ENCODE measurements around the gene PLD2. TPM values are rescaled to one million over a fixed set of nuclear protein-coding genes. Genes with fewer than 3 reads are reported as not detected.

PLD2 gene
- total and polyA plus RNA-seq, 5 donors from 2014 or later, result 1.6 to 36.4 (median 2.0) TPM

DNA sequence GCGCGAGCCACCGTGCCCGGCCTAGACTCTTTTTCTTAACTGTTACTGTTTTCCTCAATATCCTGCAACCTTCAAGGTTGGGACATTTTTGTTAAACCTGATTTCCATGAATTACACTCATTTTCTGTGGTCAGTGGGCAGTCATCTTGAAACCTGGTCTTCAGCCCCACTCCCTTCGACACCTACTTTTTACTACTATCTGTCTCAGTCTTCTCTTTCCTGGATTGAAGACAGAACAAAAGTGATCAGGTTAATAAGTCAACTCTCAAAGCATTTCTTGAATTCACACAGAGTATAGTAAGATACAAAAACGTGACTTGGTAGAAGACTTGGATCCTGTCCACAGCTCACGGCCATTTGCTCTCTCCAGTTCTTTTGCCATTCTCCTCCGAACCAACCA, 32.3 kb downstream of the PLD2 start:
- H3K27ac ChIP-seq (ENCODE audit: insufficient read depth, low read length, poor library complexity, severe bottlenecking), result no peak overlapping the region

DNA sequence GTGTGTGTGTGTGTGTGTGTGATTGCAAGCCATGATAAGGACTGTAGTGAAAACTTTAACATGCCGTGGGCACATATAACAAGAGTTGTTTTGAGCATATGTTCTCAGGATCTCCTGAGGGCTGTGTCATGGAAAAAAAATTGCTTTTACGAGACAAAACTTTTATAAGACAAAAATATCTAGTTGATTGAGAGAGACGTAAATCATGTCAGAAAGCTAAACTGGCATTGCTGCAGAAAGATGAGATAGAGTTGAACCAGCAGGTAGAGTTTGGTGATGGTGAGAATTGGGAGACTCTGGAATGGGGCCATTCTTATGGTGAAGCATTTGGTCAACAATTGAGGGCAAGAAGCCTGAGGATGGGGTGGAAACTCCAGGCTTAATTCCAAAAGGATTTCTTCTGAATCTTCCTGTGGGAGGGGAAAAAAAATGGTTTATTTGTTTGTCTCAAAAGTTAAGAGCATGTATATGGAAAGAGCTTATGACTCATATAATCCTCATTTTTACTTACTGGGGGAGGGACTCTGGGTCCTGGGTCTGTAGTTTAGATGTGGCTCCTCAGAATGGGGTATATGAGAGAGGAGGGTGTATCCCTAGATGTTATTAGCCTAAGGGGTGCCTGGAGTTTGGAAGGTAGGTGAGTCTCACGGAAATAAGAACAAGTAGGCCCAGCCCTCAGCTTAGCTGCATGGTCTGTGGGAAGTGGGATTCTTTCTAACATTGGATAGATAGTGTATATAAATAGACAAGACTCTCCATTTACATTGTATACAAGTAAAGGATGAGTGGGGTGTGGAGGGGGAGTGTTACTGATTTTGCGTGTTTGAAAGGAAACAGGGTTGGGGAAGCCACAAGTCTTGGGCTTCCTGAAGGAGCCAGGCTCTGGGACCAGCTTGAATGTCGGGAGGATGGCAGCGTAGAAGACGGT, 33.3 kb downstream of the PLD2 start:
- H3K27ac ChIP-seq (ENCODE audit: insufficient read depth, low read length, poor library complexity, severe bottlenecking), result peak overlapping the region; percentile 9
- Mint-ChIP-seq H3K36me3 (peaks cover 27% of the 10 kb centered on the region), H3K9me3 (no peaks in the 10 kb centered on the region), H3K4me3 (peak overlapping the region; percentile 36 to 56 (median 46)), H3K27me3 (peaks cover 2% of the 10 kb centered on the region), H3K27ac (peak overlapping the region; percentile 48 to 66 (median 55)), H3K4me1 (peaks cover 34 to 92% (median 70%) of the 10 kb centered on the region in 4 donors)
- ATAC-seq (ENCODE audit: low read depth in 2 of 2) (no peak), DNase-seq (no peak)
- H3K4me3 ChIP-seq (ENCODE audit: low read depth, low read length), result peak overlapping the region; percentile 23
- H3K4me1 ChIP-seq (ENCODE audit: control insufficient read depth, insufficient read depth, low read length, poor library complexity, severe bottlenecking), result peaks cover 44% of the 10 kb centered on the region
- no peaks in the 10 kb centered on the region for H3K27me3 ChIP-seq (ENCODE audit: control insufficient read depth, insufficient read depth, low read length)
- no peaks in the 10 kb centered on the region for H3K9me3 ChIP-seq (ENCODE audit: control insufficient read depth in 2 of 2, low read length in 2 of 2)
- peaks cover 12% of the 10 kb centered on the region for H3K36me3 ChIP-seq (ENCODE audit: control insufficient read depth, insufficient read depth, low read length)

More for the DNA sequence above, 32.3 kb downstream of the PLD2 start:
- ATAC-seq (ENCODE audit: low read depth in 2 of 2) (no peak), DNase-seq (no peak)
- Mint-ChIP-seq H3K27ac (peak overlapping the region in 1 of 3 donors; percentile 78), H3K27me3 (peaks cover 6% of the 10 kb centered on the region), H3K4me1 (peaks cover 42 to 92% (median 71%) of the 10 kb centered on the region in 4 donors), H3K36me3 (peaks cover 17% of the 10 kb centered on the region), H3K4me3 (peak overlapping the region in 2 of 4 donors; percentile 36 to 76), H3K9me3 (no peaks in the 10 kb centered on the region)
- H3K4me1 ChIP-seq (ENCODE audit: control insufficient read depth, insufficient read depth, low read length, poor library complexity, severe bottlenecking), result peaks cover 54% of the 10 kb centered on the region
- peaks cover 9% of the 10 kb centered on the region for H3K36me3 ChIP-seq (ENCODE audit: control insufficient read depth, insufficient read depth, low read length)
- H3K9me3 ChIP-seq (ENCODE audit: control insufficient read depth in 2 of 2, low read length in 2 of 2), result no peaks in the 10 kb centered on the region
- no peaks in the 10 kb centered on the region for H3K27me3 ChIP-seq (ENCODE audit: control insufficient read depth, insufficient read depth, low read length)
- no peak overlapping the region for H3K4me3 ChIP-seq (ENCODE audit: low read depth, low read length)

DNA sequence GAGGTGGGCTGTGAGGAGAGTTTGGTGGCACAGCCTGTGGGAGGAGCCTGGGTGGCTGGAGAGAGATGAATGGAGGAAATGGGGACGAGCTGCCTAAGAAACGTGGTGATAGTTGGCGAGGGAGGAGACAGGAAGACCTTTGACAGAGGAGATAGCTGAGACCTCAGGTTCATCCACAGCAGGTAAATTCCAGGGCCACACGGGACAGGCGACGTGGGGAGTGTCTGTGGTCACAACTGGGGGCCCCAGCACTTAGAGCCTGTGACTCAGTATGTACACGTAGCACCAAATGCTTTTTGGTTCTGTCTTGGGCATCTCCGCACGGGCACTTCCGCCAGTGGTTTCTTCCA, 33.9 kb downstream of the PLD2 start:
- H3K27me3 ChIP-seq (ENCODE audit: control insufficient read depth, insufficient read depth, low read length), result no peaks in the 10 kb centered on the region

DNA sequence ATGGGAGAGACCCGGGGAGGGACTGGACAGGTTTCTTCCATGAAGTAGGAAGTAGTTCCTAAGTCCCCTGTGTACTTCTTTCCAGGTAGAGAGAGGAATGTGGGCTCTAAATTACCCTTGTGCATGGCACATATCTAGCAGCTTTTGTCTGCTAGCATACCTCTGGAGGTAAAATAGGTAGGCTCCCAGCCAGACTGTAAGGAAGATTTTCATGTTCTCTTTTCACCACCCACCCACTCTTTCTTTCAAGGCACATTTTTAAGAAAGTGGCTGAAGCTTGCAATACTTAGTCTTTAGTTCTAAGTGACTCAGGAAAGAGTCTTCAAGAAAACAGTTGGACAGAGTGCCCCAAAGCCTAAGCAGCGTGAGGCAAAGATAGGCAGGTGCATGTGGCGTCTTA, 35.4 kb downstream of the PLD2 start:
- Histone ChIP-seq H3K27ac (ENCODE audit: insufficient read depth, low read length, poor library complexity, severe bottlenecking) (no peak overlapping the region), H3K27me3 (ENCODE audit: control insufficient read depth, insufficient read depth, low read length) (no peaks in the 10 kb centered on the region), H3K4me3 (ENCODE audit: low read depth, low read length) (no peak overlapping the region), H3K36me3 (ENCODE audit: control insufficient read depth, insufficient read depth, low read length) (peaks cover 16% of the 10 kb centered on the region), H3K9me3 (ENCODE audit: control insufficient read depth in 2 of 2, low read length in 2 of 2) (no peaks in the 10 kb centered on the region), H3K4me1 (ENCODE audit: control insufficient read depth, insufficient read depth, low read length, poor library complexity, severe bottlenecking) (peaks cover 29% of the 10 kb centered on the region)
- DNase-seq, result no peak
- ATAC-seq (ENCODE audit: low read depth in 2 of 2), result no peak
- no peaks in the 10 kb centered on the region for H3K9me3 Mint-ChIP-seq
- H3K4me3 Mint-ChIP-seq, result peak overlapping the region in 1 of 4 donors; percentile 21
- peak overlapping the region in 1 of 3 donors; percentile 59 for H3K27ac Mint-ChIP-seq
- peaks cover 26% of the 10 kb centered on the region for H3K36me3 Mint-ChIP-seq
- peaks cover 21 to 94% (median 69%) of the 10 kb centered on the region in 4 donors for H3K4me1 Mint-ChIP-seq
- H3K27me3 Mint-ChIP-seq, result no peaks in the 10 kb centered on the region

More for the DNA sequence above, 33.9 kb downstream of the PLD2 start:
- Histone ChIP-seq H3K9me3 (ENCODE audit: control insufficient read depth in 2 of 2, low read length in 2 of 2) (no peaks in the 10 kb centered on the region), H3K4me1 (ENCODE audit: control insufficient read depth, insufficient read depth, low read length, poor library complexity, severe bottlenecking) (peaks cover 37% of the 10 kb centered on the region), H3K36me3 (ENCODE audit: control insufficient read depth, insufficient read depth, low read length) (peaks cover 12% of the 10 kb centered on the region), H3K4me3 (ENCODE audit: low read depth, low read length) (peak overlapping the region; percentile 23), H3K27ac (ENCODE audit: insufficient read depth, low read length, poor library complexity, severe bottlenecking) (no peak overlapping the region)
- no peaks in the 10 kb centered on the region for H3K27me3 Mint-ChIP-seq
- peaks cover 29% of the 10 kb centered on the region for H3K36me3 Mint-ChIP-seq
- H3K9me3 Mint-ChIP-seq, result no peaks in the 10 kb centered on the region
- peak overlapping the region in 2 of 3 donors; percentile 48 to 55 for H3K27ac Mint-ChIP-seq
- ATAC-seq (ENCODE audit: low read depth in 2 of 2), result peak; percentile 26 to 31
- H3K4me3 Mint-ChIP-seq, result peak overlapping the region; percentile 33 to 56 (median 46)
- peaks cover 30 to 90% (median 70%) of the 10 kb centered on the region in 4 donors for H3K4me1 Mint-ChIP-seq
- peak in 1 of 3 donors; percentile 31 for DNase-seq

DNA sequence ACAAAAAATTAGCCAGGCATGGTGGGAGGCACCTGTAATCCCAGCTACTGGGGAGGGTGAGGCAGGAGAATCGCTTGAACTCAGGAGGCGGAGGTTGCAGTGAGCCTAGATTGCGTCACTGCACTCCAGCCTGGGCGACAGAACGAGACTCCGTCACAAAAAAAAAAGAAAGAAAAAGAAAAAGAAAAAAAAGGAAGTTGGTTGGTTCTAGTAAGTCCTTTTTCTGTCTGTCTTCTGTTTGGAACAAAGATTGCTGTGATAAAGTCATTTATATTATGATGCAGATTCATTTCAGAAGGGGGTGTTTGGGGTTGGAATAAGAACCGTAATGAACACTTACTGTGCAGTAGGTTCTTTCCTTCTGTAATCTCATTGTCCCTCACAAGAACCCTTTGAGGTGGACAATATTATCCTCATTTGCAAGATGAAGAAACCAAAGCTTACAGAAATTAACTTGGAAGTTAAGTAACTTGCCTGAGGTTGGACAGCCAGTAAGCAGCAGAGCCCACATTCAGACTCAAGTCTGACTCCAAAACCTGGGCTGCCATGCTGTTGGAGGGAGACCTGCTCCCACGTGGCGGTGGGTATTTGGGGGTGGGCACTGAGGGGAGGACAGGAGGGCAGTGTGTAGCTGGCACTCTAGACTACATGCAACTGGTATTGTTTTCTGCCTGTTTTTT, 36.5 kb downstream of the PLD2 start:
- ATAC-seq (ENCODE audit: low read depth in 2 of 2), result no peak
- no peak overlapping the region for H3K27ac Mint-ChIP-seq
- H3K27ac ChIP-seq (ENCODE audit: insufficient read depth, low read length, poor library complexity, severe bottlenecking), result no peak overlapping the region

DNA sequence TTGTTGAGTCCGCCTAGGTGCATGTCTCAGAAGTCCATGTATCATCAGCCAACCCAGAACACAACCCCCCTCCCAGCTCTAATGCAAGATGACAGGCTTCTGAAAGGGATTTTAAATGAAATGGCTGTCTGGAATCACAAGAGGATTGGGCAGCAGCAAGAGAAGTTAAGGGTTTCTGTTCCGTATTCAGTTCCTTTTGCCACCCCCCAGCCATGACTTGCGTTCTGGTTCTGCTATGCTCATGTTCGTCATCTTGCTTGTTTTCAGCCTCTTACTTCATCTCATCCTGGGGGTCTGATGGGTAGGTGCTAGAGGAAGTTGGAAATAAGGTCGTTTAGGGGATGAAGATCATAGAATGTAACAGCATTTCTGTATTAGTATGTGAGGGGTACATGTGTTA, 38.2 kb downstream of the PLD2 start:
- Histone ChIP-seq H3K36me3 (ENCODE audit: control insufficient read depth, insufficient read depth, low read length) (peaks cover 8% of the 10 kb centered on the region), H3K27ac (ENCODE audit: insufficient read depth, low read length, poor library complexity, severe bottlenecking) (no peak overlapping the region), H3K27me3 (ENCODE audit: control insufficient read depth, insufficient read depth, low read length) (no peaks in the 10 kb centered on the region), H3K4me3 (ENCODE audit: low read depth, low read length) (no peak overlapping the region), H3K9me3 (ENCODE audit: control insufficient read depth in 2 of 2, low read length in 2 of 2) (no peaks in the 10 kb centered on the region), H3K4me1 (ENCODE audit: control insufficient read depth, insufficient read depth, low read length, poor library complexity, severe bottlenecking) (peaks cover 18% of the 10 kb centered on the region)
- H3K27ac Mint-ChIP-seq, result no peak overlapping the region
- peaks cover 15 to 91% (median 51%) of the 10 kb centered on the region in 4 donors for H3K4me1 Mint-ChIP-seq
- H3K27me3 Mint-ChIP-seq, result no peaks in the 10 kb centered on the region
- H3K4me3 Mint-ChIP-seq, result no peak overlapping the region
- no peak for ATAC-seq (ENCODE audit: low read depth in 2 of 2)
- peaks cover 17% of the 10 kb centered on the region for H3K36me3 Mint-ChIP-seq
- no peaks in the 10 kb centered on the region for H3K9me3 Mint-ChIP-seq
- DNase-seq, result no peak

More for the DNA sequence above, 36.5 kb downstream of the PLD2 start:
- Mint-ChIP-seq H3K27me3 (no peaks in the 10 kb centered on the region), H3K36me3 (peaks cover 15% of the 10 kb centered on the region), H3K4me3 (no peak overlapping the region), H3K4me1 (peaks cover 21 to 91% (median 64%) of the 10 kb centered on the region in 4 donors), H3K9me3 (no peaks in the 10 kb centered on the region)
- H3K36me3 ChIP-seq (ENCODE audit: control insufficient read depth, insufficient read depth, low read length), result peaks cover 8% of the 10 kb centered on the region
- H3K9me3 ChIP-seq (ENCODE audit: control insufficient read depth in 2 of 2, low read length in 2 of 2), result no peaks in the 10 kb centered on the region
- H3K4me1 ChIP-seq (ENCODE audit: control insufficient read depth, insufficient read depth, low read length, poor library complexity, severe bottlenecking), result peaks cover 21% of the 10 kb centered on the region
- H3K4me3 ChIP-seq (ENCODE audit: low read depth, low read length), result no peak overlapping the region
- H3K27me3 ChIP-seq (ENCODE audit: control insufficient read depth, insufficient read depth, low read length), result no peaks in the 10 kb centered on the region
- no peak for DNase-seq

DNA sequence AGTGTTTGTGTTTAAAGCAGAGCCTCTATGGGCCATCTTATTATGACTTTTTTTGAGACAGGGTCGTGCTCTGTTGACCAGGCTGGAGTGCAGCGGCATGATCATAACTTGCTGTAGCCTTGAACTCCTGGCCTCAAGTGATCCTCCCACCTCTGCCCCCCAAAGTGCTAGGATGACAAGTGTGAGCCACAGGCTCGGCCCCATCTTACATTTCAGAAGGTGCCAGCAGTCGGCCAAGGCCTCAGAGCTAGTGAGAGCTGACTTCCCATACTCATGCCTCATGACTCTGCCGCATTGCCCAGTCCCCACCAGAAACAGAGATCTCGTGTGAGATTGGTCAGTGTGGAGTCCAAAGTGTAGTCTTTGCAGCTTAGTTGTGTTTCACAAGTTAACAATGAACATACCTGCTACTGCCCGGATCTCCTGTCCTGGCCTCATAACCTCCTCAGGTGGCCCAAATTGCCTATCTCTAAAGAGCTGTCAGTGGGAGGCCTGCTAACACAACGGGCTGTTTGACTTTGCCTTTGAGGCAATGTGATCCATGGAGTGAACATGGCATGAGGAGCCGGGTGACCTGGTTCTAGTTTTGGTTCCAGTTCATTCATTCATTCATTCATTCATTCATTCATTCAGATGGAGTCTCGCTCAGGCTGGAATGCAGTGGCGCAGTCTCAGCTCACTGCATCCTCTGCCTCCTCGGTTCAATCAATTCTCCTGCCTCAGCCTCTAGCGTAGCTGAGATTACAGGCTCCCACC, 39.9 kb downstream of the PLD2 start:
- H3K9me3 ChIP-seq (ENCODE audit: control insufficient read depth in 2 of 2, low read length in 2 of 2), result no peaks in the 10 kb centered on the region
- Mint-ChIP-seq H3K9me3 (peaks cover 0 to under 1% (median 0%) of the 10 kb centered on the region in 7 donors), H3K27me3 (no peaks in the 10 kb centered on the region), H3K36me3 (peaks cover 25% of the 10 kb centered on the region), H3K4me1 (peaks cover 11 to 90% (median 47%) of the 10 kb centered on the region in 4 donors), H3K27ac (no peak overlapping the region), H3K4me3 (peak overlapping the region in 1 of 4 donors; percentile 48)
- no peak for ATAC-seq (ENCODE audit: low read depth in 2 of 2)
- H3K27me3 ChIP-seq (ENCODE audit: control insufficient read depth, insufficient read depth, low read length), result no peaks in the 10 kb centered on the region
- no peak overlapping the region for H3K27ac ChIP-seq (ENCODE audit: insufficient read depth, low read length, poor library complexity, severe bottlenecking)
- no peak for DNase-seq
- no peak overlapping the region for H3K4me3 ChIP-seq (ENCODE audit: low read depth, low read length)
- H3K4me1 ChIP-seq (ENCODE audit: control insufficient read depth, insufficient read depth, low read length, poor library complexity, severe bottlenecking), result peaks cover 5% of the 10 kb centered on the region
- peaks cover 13% of the 10 kb centered on the region for H3K36me3 ChIP-seq (ENCODE audit: control insufficient read depth, insufficient read depth, low read length)
